Breast epithelium (tissue), 4 donors: ENCODE results near the gene PCDH15. TPM values are rescaled to one million over a fixed set of nuclear protein-coding genes. Genes with fewer than 3 reads are reported as not detected.

Experiments
- DNase-seq, 2 donors: peaks; one replicate each; pipeline ENCODE4 v3.0.0-alpha.2; 2019; ENCODE audit warnings: low spot score in 2 of 2
- H3K27ac ChIP-seq, 2 donors: fragments of 200-600 bp; sonication (generic) in 1 of 2; one replicate each; pipeline ENCODE4 v1.5.1; 2016 to 2019; ENCODE audit warnings: mild to moderate bottlenecking in 1 of 2
- H3K27me3 ChIP-seq, 2 donors: fragments of 200-600 bp; sonication (generic) in 1 of 2; one replicate each; pipeline versions ENCODE4 v1.5.1 to v1.6.0; 2017 to 2019; ENCODE audit warnings: control low read depth in 1 of 2, mild to moderate bottlenecking in 1 of 2
- H3K36me3 ChIP-seq: fragments of 200-600 bp; one replicate; pipeline ENCODE4 v1.5.1; 2019
- H3K4me1 ChIP-seq, 2 donors: fragments of 200-600 bp; sonication (generic); one replicate each; pipeline ENCODE4 v1.5.1; 2016 to 2019; ENCODE audit warnings: control low read depth in 1 of 2
- H3K4me3 ChIP-seq, 3 donors: fragments of 200-600 bp; sonication (generic); 1 replicate in 2 of 3; 2 replicates in 1 of 3; pipeline ENCODE4 v1.5.1; 2016 to 2019; ENCODE audit warnings: mild to moderate bottlenecking in 3 of 3, moderate library complexity in 2 of 3
- H3K9me3 ChIP-seq, 2 donors: fragments of 200-600 bp; sonication (generic) in 1 of 2; one replicate each; pipeline ENCODE4 v1.5.1; 2016 to 2019; ENCODE audit warnings: control low read depth in 1 of 2
- POLR2A ChIP-seq: fragments of 450-650 bp; IDR thresholded peaks from one replicate; pipeline ENCODE4 v1.6.1; 2016; ENCODE audit warnings: antibody characterized with exemption, mild to moderate bottlenecking, moderate library complexity
- POLR2AphosphoS5 ChIP-seq, 3 donors: sonication (generic); formaldehyde crosslinking; IDR thresholded peaks; one replicate each; pipeline ENCODE4 v1.6.1; 2017; ENCODE audit warnings: antibody characterized with exemption in 3 of 3
- intact Hi-C: fragments of 100-400 bp; cut with DNase I; formaldehyde crosslinking; loops from one replicate; pipeline ENCODE4 v1.15.1; 2023; ENCODE audit warnings: low total_unique reads
- total RNA-seq, 3 donors: library from RNA; depleted of rRNA; stranded (reverse); fragments of >200 nt; gene quantifications; one replicate each; pipeline ENCODE4 v1.1.0, GENCODE V29; 2016
- TF ChIP-seq, protein P1 (sequence below), 3 donors: fragments of 450-650 bp; IDR thresholded peaks; one replicate each; pipeline ENCODE4 v1.5.1; 2016 to 2017; ENCODE audit warnings: antibody characterized with exemption in 3 of 3, mild to moderate bottlenecking in 3 of 3, moderate library complexity in 3 of 3

The PCDH15 gene
- total RNA-seq, 3 donors from 2014 or later, result not detected

DNA sequence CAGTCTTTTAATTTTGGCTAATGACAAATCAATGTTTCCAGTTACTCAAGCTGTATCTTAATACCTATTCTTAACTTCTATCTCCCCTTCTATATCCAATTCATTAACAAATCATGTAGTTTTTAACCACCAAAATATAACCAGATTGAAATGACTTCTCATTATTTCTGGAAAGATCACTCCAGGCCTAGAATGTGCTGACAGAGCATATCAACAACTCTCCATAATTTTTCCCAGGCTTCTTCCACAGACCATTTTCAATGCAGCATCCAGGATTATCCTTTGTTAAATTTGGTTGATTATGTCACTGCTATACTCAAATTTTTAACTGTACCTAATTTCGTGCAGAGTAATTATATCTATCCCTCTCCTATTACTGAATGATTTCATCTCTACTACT, 704.1 kb downstream of the PCDH15 start:
- Histone ChIP-seq H3K4me3 (no peak overlapping the region), H3K36me3 (no peaks in the 10 kb centered on the region), H3K9me3 (no peaks in the 10 kb centered on the region), H3K27me3 (no peaks in the 10 kb centered on the region), H3K4me1 (no peaks in the 10 kb centered on the region), H3K27ac (no peak overlapping the region)
- no peak for TF ChIP-seq POLR2A
- TF ChIP-seq, protein P1, sequence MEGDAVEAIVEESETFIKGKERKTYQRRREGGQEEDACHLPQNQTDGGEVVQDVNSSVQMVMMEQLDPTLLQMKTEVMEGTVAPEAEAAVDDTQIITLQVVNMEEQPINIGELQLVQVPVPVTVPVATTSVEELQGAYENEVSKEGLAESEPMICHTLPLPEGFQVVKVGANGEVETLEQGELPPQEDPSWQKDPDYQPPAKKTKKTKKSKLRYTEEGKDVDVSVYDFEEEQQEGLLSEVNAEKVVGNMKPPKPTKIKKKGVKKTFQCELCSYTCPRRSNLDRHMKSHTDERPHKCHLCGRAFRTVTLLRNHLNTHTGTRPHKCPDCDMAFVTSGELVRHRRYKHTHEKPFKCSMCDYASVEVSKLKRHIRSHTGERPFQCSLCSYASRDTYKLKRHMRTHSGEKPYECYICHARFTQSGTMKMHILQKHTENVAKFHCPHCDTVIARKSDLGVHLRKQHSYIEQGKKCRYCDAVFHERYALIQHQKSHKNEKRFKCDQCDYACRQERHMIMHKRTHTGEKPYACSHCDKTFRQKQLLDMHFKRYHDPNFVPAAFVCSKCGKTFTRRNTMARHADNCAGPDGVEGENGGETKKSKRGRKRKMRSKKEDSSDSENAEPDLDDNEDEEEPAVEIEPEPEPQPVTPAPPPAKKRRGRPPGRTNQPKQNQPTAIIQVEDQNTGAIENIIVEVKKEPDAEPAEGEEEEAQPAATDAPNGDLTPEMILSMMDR (IDR thresholded peaks at IDR 0.05), result no peak
- no peak for TF ChIP-seq POLR2AphosphoS5 (IDR thresholded peaks at IDR 0.05)
- intact Hi-C loops, result no loop called here
- DNase-seq, result no peak

DNA sequence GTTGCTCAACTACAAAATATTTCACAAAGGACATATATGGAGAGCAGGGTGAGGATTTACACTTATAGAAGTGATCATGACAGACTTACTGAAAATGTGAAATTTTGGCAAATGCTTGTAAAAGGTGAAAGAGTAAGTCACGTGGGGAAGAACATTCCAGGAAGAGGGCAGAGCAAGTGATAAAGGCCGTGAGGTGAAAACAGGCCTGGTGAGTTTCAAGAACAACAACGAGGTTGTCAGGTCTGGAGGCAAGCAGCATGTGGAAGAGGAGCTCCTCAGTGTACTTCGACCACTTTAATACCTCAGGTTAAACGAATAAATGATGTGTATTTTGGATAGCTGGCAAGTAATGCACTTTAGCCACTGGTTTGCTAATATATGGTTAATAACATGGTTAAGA, 706.7 kb downstream of the PCDH15 start:
- DNase-seq, result no peak
- intact Hi-C loops, result no loop called here
- H3K27ac ChIP-seq, result no peak overlapping the region
- no peak overlapping the region for H3K4me3 ChIP-seq
- no peaks in the 10 kb centered on the region for H3K9me3 ChIP-seq
- no peaks in the 10 kb centered on the region for H3K36me3 ChIP-seq
- H3K4me1 ChIP-seq, result no peaks in the 10 kb centered on the region
- no peak for TF ChIP-seq POLR2A
- no peak for TF ChIP-seq POLR2AphosphoS5 (IDR thresholded peaks at IDR 0.05)
- TF ChIP-seq, protein P1 (IDR thresholded peaks at IDR 0.05), result no peak
- no peaks in the 10 kb centered on the region for H3K27me3 ChIP-seq

DNA sequence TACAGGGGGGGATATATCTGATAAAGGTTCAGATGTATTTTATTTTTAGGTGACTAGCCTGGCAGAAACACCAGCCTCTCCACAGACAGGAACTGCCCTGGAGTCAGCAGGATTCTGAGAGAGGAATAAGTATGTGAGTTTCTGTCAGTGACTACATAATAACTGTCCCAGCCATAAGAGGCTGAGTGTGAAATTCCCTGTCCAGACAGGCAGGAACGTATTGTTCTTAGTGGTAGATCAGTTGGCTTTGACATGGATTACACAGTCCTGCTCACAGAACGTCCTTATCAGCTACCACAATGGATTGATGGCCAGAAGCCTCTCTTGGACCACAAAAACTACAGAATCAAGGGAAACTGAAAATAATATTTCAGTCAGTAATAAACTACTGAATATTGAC, 709.8 kb downstream of the PCDH15 start:
- no peak for TF ChIP-seq POLR2A
- no peak for TF ChIP-seq POLR2AphosphoS5 (IDR thresholded peaks at IDR 0.05)
- TF ChIP-seq, protein P1 (IDR thresholded peaks at IDR 0.05), result no peak

DNA sequence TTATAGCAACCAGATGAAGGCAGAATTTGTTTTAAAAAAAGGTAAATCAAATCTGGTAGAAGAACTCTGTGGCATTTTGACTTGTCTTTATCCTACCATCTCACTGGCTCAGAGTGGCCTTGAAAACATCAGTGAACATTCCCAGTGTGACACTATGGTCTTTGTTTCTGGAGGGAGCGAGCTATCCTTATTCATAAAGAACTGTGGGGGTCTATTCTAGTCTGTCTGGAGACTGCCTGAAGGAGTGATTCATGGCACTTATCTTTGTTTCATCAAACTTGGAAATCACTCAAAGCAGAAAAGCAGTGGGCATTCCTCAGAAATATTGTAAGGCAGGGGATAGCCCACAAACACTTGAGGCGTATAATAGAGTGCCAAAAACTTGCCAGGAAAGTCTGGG, 719.1 kb downstream of the PCDH15 start:
- intact Hi-C loops, result no loop called here
- peaks cover 0 to 5% of the 10 kb centered on the region in 2 donors for H3K9me3 ChIP-seq
- H3K4me1 ChIP-seq, result no peaks in the 10 kb centered on the region
- no peak for DNase-seq
- H3K4me3 ChIP-seq, result no peak overlapping the region
- no peak overlapping the region for H3K27ac ChIP-seq
- H3K27me3 ChIP-seq, result no peaks in the 10 kb centered on the region
- no peaks in the 10 kb centered on the region for H3K36me3 ChIP-seq
- TF ChIP-seq POLR2AphosphoS5 (IDR thresholded peaks at IDR 0.05), result no peak
- TF ChIP-seq, protein P1 (IDR thresholded peaks at IDR 0.05), result no peak
- TF ChIP-seq POLR2A, result no peak

More for the DNA sequence above, 709.8 kb downstream of the PCDH15 start:
- no peaks in the 10 kb centered on the region for H3K36me3 ChIP-seq
- no peaks in the 10 kb centered on the region for H3K4me1 ChIP-seq
- H3K27me3 ChIP-seq, result no peaks in the 10 kb centered on the region
- no peak overlapping the region for H3K27ac ChIP-seq
- no peaks in the 10 kb centered on the region for H3K9me3 ChIP-seq
- intact Hi-C loops, result no loop called here
- no peak for DNase-seq
- no peak overlapping the region for H3K4me3 ChIP-seq

DNA sequence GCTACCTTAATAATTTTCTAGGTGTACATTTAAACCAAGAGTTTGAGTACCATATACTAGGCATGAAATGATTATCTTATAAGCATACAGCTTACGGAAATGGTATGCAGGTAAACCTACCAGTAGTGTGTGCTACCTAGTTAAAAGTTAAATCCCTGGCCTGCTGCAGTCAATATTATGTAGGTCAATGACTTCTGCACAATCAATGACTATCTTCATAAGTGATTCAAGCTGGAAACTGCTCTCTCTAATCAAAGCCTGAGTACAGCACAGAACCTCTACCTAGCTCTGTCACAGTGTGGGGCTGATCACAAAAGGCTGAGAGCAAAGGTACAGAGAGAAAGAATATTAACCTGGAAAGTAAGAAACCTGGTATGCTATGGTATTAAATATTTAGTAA, 733.7 kb downstream of the PCDH15 start:
- no peaks in the 10 kb centered on the region for H3K9me3 ChIP-seq
- no peak overlapping the region for H3K27ac ChIP-seq
- H3K36me3 ChIP-seq, result no peaks in the 10 kb centered on the region
- intact Hi-C loops, result no loop called here
- TF ChIP-seq POLR2AphosphoS5 (IDR thresholded peaks at IDR 0.05) (no peak), POLR2A (no peak)
- TF ChIP-seq, protein P1 (IDR thresholded peaks at IDR 0.05), result no peak
- DNase-seq, result no peak
- no peaks in the 10 kb centered on the region for H3K27me3 ChIP-seq
- no peaks in the 10 kb centered on the region for H3K4me1 ChIP-seq
- no peak overlapping the region for H3K4me3 ChIP-seq
